Calu3 (cell line): Measurements from ENCODE around the gene STX18. TPM values are rescaled to one million over a fixed set of nuclear protein-coding genes. Genes with fewer than 3 reads are reported as not detected.
A peak's percentile ranks its signal among the peaks of the same experiment; 100 is the strongest.
"Not testable (repeated sequence)": the region's sequence is repeated elsewhere in the genome, so short reads cannot be mapped to it uniquely, and the experiment has no call there.

Experiments used
- BruUV-seq: library from RNA; stranded (reverse); fragments of 400-500 nt; replicated peaks from 2 replicates; lab custom pipeline; 2021; lab: Mats Ljungman, UMichigan
- CTCF ChIA-PET: fragments of 300-600 bp; sonication (Branson Sonifier 250); formaldehyde crosslinking; loops from one replicate; lab custom pipeline; 2022; ENCODE audit warnings: antibody characterized with exemption; lab: Charles Lee
- DNase-seq: peaks from one replicate; pipeline ENCODE4 v3.0.0; 2022
- H3K27ac Mint-ChIP-seq: one replicate; pipeline ENCODE4 v1.8.0; 2022; ENCODE audit warnings: mixed read lengths; ENCODE audit not compliant: unreplicated experiment
- H3K27me3 Mint-ChIP-seq: one replicate; pipeline ENCODE4 v1.8.0; 2022; ENCODE audit warnings: mixed read lengths; ENCODE audit not compliant: unreplicated experiment
- H3K36me3 Mint-ChIP-seq: one replicate; pipeline ENCODE4 v1.8.0; 2022; ENCODE audit warnings: mild to moderate bottlenecking, moderate library complexity, mixed read lengths; ENCODE audit not compliant: insufficient read depth, unreplicated experiment
- H3K4me1 Mint-ChIP-seq: one replicate; pipeline ENCODE4 v1.8.0; 2022; ENCODE audit warnings: mild to moderate bottlenecking, low read depth, mixed read lengths; ENCODE audit not compliant: unreplicated experiment
- H3K4me3 Mint-ChIP-seq: one replicate; pipeline ENCODE4 v1.8.0; 2022; ENCODE audit warnings: mild to moderate bottlenecking, low read depth, moderate library complexity, mixed read lengths; ENCODE audit not compliant: unreplicated experiment
- H3K9me3 Mint-ChIP-seq: one replicate; pipeline ENCODE4 v1.8.0; 2022; ENCODE audit warnings: low read depth, mixed read lengths; ENCODE audit not compliant: unreplicated experiment
- intact Hi-C: fragments of 100-400 bp; cut with micrococcal nuclease; formaldehyde crosslinking; loops from one replicate; pipeline ENCODE4 v1.10.0; 2022; ENCODE audit not compliant: unreplicated experiment
- total RNA-seq: library from RNA; stranded (reverse); gene quantifications from 2 replicates; pipeline ENCODE4 v1.2.3, GENCODE V29; 2022
- TF ChIP-seq, protein P1 (sequence below): fragments of 200-600 bp; IDR thresholded peaks from one replicate; pipeline ENCODE4 v1.8.0; 2022; ENCODE audit warnings: antibody characterized with exemption; ENCODE audit not compliant: unreplicated experiment

STX18 gene
- total RNA-seq, 1 experiment from 2014 or later: 27.3 TPM

DNA sequence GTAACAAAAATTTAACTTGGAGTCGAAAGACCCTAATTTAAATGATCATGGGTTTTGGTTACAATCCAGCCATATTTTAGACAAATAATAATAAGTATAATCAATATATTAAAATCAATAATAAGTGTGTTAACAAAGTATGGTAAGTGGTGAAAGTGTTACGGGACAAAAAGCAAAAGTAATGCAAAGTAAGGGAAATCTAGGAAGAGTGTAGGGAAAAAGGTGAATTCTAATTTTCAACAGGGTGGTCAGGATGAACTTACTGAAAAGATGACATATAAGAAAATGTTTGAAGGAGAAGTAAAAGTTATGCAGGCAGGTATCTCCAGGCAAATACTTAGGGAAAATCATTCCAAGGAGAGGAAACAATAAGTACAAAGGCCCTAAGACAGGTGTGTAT is 32.3 kb downstream of the STX18 start:
- Mint-ChIP-seq H3K27me3 (no peaks in the 10 kb centered on the region), H3K36me3 (no peaks in the 10 kb centered on the region), H3K9me3 (no peaks in the 10 kb centered on the region), H3K4me3 (no peak overlapping the region), H3K4me1 (no peaks in the 10 kb centered on the region), H3K27ac (no peak overlapping the region)
- BruUV-seq: no TSS peak
- CTCF ChIA-PET: no interaction called here
- DNase-seq: no peak
- intact Hi-C loops: no loop called here
- TF ChIP-seq, protein P1, sequence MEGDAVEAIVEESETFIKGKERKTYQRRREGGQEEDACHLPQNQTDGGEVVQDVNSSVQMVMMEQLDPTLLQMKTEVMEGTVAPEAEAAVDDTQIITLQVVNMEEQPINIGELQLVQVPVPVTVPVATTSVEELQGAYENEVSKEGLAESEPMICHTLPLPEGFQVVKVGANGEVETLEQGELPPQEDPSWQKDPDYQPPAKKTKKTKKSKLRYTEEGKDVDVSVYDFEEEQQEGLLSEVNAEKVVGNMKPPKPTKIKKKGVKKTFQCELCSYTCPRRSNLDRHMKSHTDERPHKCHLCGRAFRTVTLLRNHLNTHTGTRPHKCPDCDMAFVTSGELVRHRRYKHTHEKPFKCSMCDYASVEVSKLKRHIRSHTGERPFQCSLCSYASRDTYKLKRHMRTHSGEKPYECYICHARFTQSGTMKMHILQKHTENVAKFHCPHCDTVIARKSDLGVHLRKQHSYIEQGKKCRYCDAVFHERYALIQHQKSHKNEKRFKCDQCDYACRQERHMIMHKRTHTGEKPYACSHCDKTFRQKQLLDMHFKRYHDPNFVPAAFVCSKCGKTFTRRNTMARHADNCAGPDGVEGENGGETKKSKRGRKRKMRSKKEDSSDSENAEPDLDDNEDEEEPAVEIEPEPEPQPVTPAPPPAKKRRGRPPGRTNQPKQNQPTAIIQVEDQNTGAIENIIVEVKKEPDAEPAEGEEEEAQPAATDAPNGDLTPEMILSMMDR: no peak

DNA sequence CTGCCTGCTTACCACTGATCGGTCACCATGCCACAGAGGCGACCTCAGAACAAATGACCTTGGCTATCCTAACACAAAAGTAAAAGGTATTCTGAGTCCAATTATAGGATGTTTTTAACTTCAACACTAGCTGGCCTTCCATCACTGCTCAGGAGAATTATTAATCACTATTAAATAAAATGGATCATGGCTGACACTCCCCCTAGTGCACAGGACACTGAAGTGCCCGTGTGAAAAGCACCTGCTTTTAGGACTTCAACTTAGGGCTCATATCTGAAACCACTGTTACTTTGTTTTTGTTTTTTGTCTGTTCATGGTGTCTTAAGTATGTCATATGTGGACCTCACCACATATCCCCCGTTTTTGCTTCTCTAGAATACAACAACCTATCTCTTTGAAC is 33.9 kb downstream of the STX18 start:
- Mint-ChIP-seq H3K27me3 (no peaks in the 10 kb centered on the region), H3K4me3 (no peak overlapping the region), H3K9me3 (no peaks in the 10 kb centered on the region), H3K27ac (no peak overlapping the region), H3K36me3 (no peaks in the 10 kb centered on the region), H3K4me1 (no peaks in the 10 kb centered on the region)
- peak; percentile 15 for DNase-seq
- CTCF ChIA-PET: interaction anchor here (0.7 to 1.3 kb wide), 4 partner anchors 11 to 33 kb away, joined by 3 to 6 read pairs (median 4); no protein-coding TSS in a partner anchor
- no TSS peak for BruUV-seq
- TF ChIP-seq, protein P1: peak; percentile 50
- intact Hi-C loops: loop anchor here (1.0 kb wide), 1 partner anchor 20 kb away; no protein-coding TSS in a partner anchor

- H3K4me3 Mint-ChIP-seq: no peak overlapping the region
- DNase-seq: no peak
- H3K27me3 Mint-ChIP-seq: no peaks in the 10 kb centered on the region
- intact Hi-C loops: no loop called here
- TF ChIP-seq, protein P1: no peak
- CTCF ChIA-PET: interaction anchor here (0.7 to 1.3 kb wide), 4 partner anchors 12 to 32 kb away, joined by 3 to 6 read pairs (median 4); no protein-coding TSS in a partner anchor
- H3K36me3 Mint-ChIP-seq: no peaks in the 10 kb centered on the region
- no peaks in the 10 kb centered on the region for H3K4me1 Mint-ChIP-seq
- no peak overlapping the region for H3K27ac Mint-ChIP-seq
- H3K9me3 Mint-ChIP-seq: no peaks in the 10 kb centered on the region
- no TSS peak for BruUV-seq
These were observed 34.4 kb downstream of the STX18 start for GRCh38 chr4:4507403-4507802.

DNA sequence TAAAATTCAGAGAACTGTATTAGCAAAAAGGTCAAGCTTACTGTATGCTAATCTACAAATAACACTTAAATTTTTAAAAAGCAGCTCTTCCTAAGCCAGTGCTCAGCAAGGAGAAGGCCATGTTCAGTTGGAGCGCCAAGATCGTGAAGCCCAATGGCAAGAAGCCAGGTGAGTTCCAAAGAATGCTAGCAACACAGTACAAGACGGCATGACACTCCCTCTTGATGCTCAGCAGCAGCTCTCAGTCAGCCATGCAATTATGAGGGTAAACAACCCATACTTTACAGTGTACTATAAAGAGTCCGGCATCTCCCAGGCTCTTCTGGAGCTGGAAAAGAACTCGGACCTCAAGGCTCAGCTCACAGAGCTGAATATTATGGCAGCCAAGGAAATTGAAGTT is 34.9 kb downstream of the STX18 start:
- intact Hi-C loops: no loop called here
- H3K36me3 Mint-ChIP-seq: no peaks in the 10 kb centered on the region
- no TSS peak for BruUV-seq
- TF ChIP-seq, protein P1: no peak
- no peak for DNase-seq
- CTCF ChIA-PET: interaction anchor here (0.8 to 1.3 kb wide), 3 partner anchors 12 to 26 kb away, joined by 3 to 6 read pairs (median 3); no protein-coding TSS in a partner anchor
- H3K4me3 Mint-ChIP-seq: no peak overlapping the region
- no peaks in the 10 kb centered on the region for H3K9me3 Mint-ChIP-seq
- no peak overlapping the region for H3K27ac Mint-ChIP-seq
- H3K27me3 Mint-ChIP-seq: no peaks in the 10 kb centered on the region
- H3K4me1 Mint-ChIP-seq: no peaks in the 10 kb centered on the region

DNA sequence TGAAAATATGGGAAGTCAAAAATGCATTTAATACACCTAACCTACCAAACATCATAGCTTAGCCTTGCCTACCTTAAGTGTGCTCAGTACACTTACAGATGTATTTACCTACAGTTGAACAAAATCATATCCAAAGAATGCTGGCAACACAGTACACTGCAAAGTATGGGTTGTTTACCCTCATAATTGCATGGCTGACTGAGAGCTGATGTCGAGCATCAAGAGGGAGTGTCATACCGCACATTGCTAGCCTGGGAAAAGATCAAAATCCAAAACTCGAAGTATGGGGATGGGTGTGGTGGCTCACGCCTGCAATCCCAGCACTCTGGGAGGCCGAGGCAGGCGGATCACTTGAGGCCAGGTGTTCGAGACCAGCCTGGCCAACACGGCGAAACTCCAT is 36.6 kb downstream of the STX18 start:
- intact Hi-C loops, DNase-seq, BruUV-seq, H3K36me3 Mint-ChIP-seq, H3K9me3 Mint-ChIP-seq, H3K4me1 Mint-ChIP-seq, CTCF ChIA-PET, H3K27me3 Mint-ChIP-seq, H3K4me3 Mint-ChIP-seq, H3K27ac Mint-ChIP-seq: not testable (repeated sequence)
